Femur (tissue), 1 donor: ENCODE results near the gene CENPV.
"Not testable (repeated sequence)": the region's sequence is repeated elsewhere in the genome, so short reads cannot be mapped to it uniquely, and the experiment has no call there.

Source experiments
- DNase-seq: peaks from one replicate; pipeline ENCODE4 v3.0.0-alpha.2; 2017

CENPV gene

GRCh38 chr17:16353317-16354174 is at the start of gene CENPV:
CENPV (minus strand) TSS chr17:16353469; CDS start chr17:16353436, 33 bp downstream.
- no peak for DNase-seq

GRCh38 chr17:16398270-16399267 is 45.3 kb upstream of the CENPV start:
- DNase-seq, result no peak

- DNase-seq, result not testable (repeated sequence)
Measured at GRCh38 chr17:16396693-16397092, 43.4 kb upstream of the CENPV start.

- DNase-seq, result not testable (repeated sequence)
Measured at GRCh38 chr17:16395887-16396286, 42.6 kb upstream of the CENPV start.

- not testable (repeated sequence) for DNase-seq
Measured at GRCh38 chr17:16392491-16392890, 39.2 kb upstream of the CENPV start.

GRCh38 chr17:16391451-16391850 is 38.2 kb upstream of the CENPV start:
- DNase-seq, result no peak

GRCh38 chr17:16386126-16386507 is 32.8 kb upstream of the CENPV start:
- not testable (repeated sequence) for DNase-seq

GRCh38 chr17:16384557-16384956 is 31.3 kb upstream of the CENPV start:
- DNase-seq, result no peak

- DNase-seq, result no peak
Measured at GRCh38 chr17:16383772-16384287, 30.6 kb upstream of the CENPV start.

GRCh38 chr17:16383216-16383615 is 29.9 kb upstream of the CENPV start:
- DNase-seq, result no peak

- no peak for DNase-seq
Measured at GRCh38 chr17:16381496-16381820, 28.2 kb upstream of the CENPV start.

- peak; percentile 99 for DNase-seq
Measured at GRCh38 chr17:16380640-16381495, 27.6 kb upstream of the CENPV start, which contains the start of gene UBB. UBB (plus strand) TSS chr17:16381091; CDS start chr17:16381908, 817 bp downstream.

GRCh38 chr17:16379654-16380053 is 26.4 kb upstream of the CENPV start:
- DNase-seq, result peak; percentile 33

GRCh38 chr17:16378636-16379282 is 25.5 kb upstream of the CENPV start:
- no peak for DNase-seq

GRCh38 chr17:16377941-16378341 is 24.7 kb upstream of the CENPV start:
- no peak for DNase-seq

GRCh38 chr17:16374146-16374938 is 21.1 kb upstream of the CENPV start:
- DNase-seq, result no peak

GRCh38 chr17:16371742-16372141 is 18.5 kb upstream of the CENPV start:
- DNase-seq, result no peak

- DNase-seq, result no peak
Measured at GRCh38 chr17:16364625-16365024, 11.4 kb upstream of the CENPV start.

- peak; percentile 74 for DNase-seq
Measured at GRCh38 chr17:16363749-16364536, 10.7 kb upstream of the CENPV start.

GRCh38 chr17:16361874-16362273 is 8.6 kb upstream of the CENPV start:
- DNase-seq, result no peak
